HG02852 (cell line): ENCODE data around the gene MPZL3.

Experiments
- ATAC-seq: cut with Tn5 transposase; IDR thresholded peaks from one replicate; pipeline ENCODE4 v1.9.1; 2021; ENCODE audit warnings: mild to moderate bottlenecking, moderate library complexity; ENCODE audit not compliant: unreplicated experiment

Gene MPZL3

DNA sequence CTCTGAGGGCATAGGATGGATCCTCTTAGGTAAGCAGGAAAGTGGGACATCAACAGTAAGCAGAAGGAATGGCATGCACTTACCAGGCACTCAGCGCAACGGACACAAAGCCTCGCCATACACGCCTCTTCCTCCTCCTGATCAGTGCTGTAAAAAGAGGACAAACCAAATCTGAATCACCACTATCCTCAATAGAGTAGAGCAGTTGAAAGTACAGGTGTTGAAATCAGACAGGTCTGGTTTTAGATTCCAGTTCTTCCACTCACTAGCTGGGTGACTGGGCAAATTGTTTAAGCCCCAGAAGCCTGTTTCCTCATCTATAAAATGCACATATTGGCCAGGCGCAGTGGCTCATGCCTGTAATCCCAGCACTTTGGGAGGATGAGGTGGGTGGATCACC, 18.8 kb downstream of the MPZL3 start:
- no peak for ATAC-seq

- ATAC-seq = no peak
Measured at GRCh38 chr11:118232659-118233058, 19.5 kb downstream of the MPZL3 start.

DNA sequence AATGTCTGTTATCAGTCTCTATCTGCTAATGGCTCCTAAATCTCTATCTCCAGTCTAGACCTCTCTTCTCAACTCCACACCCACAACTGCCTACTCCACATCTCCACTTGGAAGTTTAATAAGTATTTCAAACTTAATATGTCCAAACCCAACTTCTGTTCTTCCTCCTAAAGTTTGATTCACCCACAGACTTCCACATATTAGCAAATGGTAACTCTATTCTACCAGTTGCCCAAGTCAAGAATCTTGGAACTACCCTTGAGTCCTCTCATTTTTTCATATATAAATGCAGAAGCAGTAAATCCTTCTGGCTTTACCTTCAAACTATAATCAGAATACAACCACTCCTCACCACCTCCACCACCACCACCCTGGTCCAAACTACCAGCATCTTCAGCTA, 20.7 kb downstream of the MPZL3 start:
- no peak for ATAC-seq

DNA sequence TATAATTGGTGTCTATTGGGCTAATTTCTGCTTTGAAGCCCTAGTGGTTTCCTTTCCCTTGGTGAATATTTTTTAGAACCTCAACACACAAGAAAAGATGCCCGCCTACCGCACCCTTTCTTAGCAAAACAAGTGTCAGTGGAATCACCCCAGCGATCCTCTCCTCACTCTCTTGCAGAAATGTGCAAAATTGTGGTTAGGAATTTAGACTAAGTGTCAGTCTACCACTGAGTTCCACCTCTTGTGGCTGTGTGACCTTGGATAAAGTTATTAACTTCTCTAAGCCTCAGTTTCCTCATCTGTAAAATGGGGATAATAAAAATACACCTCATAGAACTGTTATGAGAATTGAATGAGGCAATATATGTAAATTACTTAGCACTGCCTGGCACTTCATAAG, 22.1 kb downstream of the MPZL3 start:
- no peak for ATAC-seq

DNA sequence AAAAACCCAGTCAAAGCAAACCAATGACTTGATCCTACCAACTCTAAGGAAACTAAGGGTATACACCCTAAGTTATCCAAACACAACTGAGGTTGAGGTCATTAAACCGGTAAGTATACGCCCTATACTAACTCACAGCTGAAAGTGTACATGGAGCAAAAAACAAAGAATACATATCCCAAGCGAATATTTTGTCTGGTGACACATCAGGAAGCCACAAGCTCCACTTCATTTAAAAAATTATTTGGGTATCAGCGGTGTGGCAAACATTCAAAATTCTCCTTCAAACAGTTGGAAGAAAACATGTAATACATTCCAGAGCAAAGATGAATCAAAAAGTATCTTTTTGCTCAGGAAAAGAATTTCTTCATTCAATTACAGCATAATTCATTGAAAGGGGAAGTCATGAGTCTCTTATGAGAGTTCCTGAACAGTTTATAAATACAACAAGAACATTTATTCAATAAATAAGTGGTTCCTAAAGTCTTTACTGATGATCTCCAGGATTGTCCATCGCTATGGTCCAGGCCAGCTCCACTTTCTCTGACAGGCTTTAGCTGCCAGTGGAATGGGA, 22.8 kb downstream of the MPZL3 start:
- no peak for ATAC-seq

- ATAC-seq = peak; percentile 56
Measured at GRCh38 chr11:118227865-118228785, 24.0 kb downstream of the MPZL3 start.

DNA sequence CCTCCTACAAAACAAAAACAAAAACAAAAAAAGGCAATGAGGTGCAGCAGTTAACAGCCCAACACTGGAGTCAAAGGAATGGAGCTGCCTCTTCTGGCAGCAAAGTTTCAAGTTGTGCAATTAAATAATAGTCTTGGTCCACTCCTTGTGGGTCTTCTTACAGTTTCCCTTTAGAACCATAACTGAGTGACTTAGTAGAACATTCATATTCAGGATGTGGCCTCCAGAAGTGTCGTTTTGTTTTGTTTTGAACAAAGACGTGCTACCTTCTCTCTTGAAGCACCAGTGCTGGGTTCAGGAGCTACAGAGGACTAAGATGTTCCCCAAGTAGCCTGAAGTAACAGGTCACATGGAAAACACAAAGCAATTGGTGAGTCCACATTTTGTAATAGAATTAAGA, 25.4 kb downstream of the MPZL3 start:
- ATAC-seq = no peak

- ATAC-seq = no peak
Measured at GRCh38 chr11:118226296-118226695, 25.9 kb downstream of the MPZL3 start.

GRCh38 chr11:118224511-118225188, 27.5 kb downstream of the MPZL3 start, which contains the start of gene JAML:
JAML (minus strand) TSS chr11:118225011; CDS start chr11:118214866, 10,145 bp downstream.
- ATAC-seq = peak; percentile 45

GRCh38 chr11:118223992-118224391, 28.2 kb downstream of the MPZL3 start:
- ATAC-seq = no peak

DNA sequence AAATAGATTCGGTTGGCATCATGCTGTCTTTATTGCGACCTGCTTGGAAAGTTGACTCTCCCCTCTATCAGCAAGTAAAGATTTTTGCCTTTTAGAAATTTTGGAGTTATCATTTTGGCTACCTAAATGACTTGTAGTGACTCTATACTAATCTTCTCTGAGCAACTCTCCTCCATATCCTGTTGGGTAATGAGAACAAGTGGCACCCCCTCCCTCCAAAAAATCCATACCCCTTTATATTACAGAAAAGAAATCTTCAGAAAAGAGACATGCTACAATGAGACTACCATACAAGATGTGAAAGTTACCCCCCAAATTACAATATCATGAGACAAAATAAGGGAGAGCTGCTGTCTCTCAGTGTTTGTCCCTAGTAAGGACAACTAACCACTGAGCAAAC, 28.6 kb downstream of the MPZL3 start:
- ATAC-seq = no peak

DNA sequence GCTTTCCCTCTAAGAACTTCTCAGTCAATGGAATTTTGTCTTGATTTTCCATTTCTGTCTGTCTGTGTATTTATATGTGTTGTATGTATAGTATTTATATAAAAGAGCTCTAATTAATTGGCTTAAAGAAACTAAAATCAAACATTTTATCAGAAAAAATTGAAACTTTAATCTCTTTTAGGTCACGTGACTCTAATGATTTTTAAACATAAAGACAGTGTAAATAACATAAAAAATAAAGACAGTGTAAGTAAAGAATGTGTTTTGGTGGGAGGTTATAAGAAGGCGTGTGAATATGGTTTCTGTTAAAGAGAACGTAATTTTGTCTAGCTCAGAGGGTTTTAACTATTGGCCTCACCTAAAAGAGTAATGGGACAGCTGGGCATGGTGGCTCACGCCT, 29.7 kb downstream of the MPZL3 start:
- no peak for ATAC-seq

GRCh38 chr11:118221419-118221818, 30.7 kb downstream of the MPZL3 start:
- ATAC-seq = no peak

DNA sequence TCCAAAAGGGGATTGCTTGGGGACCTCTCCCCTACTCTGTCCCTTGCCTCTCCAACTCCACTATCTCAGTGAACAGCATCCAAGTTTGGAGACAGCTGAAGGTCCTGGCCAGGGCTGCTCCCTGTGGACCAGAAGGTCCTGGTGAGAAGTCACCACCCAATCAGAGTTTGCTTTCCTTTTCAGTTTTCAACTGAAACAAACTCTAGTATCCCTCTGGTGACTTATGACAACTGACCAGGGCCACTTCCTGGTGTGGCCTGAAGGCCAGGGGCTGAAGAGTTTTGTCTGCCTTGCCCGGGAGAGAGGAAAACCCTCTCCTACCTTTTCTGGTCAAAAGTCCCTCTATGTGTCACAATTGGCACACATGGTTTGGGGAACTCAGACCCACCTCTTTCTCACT, 32.4 kb downstream of the MPZL3 start:
- ATAC-seq = no peak

- no peak for ATAC-seq
Measured at GRCh38 chr11:118219244-118219643, 32.9 kb downstream of the MPZL3 start.

DNA sequence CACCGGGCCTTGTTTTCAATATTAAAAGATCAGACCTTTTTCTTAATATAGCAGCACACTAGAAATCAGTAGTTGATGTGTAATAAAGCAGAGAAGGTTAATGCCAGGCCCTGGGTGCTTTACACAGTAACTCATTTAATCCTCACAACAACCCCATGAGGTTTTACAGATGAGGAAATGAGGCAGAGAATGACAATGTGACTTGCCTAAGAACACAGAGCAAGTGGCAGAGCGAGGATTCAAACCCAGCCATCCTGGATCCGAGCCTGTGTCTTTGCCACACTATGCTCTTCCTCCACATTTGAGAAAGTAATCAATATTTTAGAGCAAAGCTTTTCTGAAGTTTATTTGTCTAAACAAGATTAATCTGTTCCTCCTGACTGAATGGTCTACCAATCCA, 34.6 kb downstream of the MPZL3 start:
- ATAC-seq = no peak

DNA sequence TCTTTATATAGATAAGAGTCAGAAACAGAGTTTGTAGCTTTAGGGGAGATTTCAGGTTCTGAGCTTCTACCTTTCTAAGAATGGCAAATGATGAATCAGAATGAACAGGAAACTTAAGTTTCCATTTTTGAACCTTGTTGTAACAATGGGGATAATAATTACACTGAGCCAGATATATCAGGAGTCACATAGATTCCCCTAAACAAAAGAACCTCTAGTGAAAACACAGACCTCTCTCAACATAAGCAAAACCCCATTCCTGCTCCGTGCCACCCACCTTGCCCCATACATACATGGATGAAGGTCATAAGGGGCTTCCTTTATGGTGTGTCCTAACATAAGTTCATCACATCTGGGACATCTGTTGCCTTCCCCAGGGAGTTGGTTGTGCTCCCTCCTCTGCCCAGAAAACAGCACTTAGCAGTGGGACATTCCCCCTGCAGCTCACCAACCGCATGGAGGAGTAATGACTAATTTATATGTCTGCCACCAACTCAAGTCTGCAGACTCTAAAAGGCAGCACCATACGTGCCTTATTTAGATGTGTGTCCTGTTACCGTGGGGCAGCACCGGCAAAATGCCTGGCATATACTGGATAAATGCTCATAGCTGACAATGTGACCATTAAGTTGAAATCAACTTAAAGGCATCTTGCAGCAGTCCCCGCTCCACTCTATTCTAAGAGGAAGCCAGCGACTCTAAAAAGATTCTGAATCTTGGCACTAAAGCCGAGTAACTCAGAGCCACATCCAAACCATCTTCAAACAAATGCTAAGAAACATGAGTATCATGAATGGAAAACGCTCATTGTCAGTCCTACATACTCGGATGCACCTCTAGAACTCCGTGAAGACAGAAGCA, 35.3 kb downstream of the MPZL3 start:
- peak; percentile 47 for ATAC-seq

GRCh38 chr11:118215765-118216164, 36.4 kb downstream of the MPZL3 start:
- ATAC-seq = no peak

DNA sequence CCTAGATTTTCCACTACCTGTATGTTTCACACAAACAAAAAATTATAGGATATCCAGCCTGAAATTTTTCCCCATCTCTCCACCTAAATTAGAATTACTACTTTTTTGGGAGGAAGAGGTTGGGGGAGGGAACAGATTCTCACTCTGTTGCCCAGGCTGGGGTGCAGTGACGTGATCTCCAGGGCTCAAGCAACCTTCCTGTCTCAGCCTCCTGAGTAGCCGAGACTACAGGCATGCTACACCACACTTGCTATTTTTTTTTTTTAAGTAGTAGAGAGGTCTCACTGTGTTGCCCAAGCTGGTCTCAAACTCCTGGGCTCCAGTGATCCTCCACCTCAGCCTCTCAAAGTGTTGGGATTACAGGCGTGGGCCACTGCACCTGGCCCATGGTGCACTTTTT, 36.9 kb downstream of the MPZL3 start:
- no peak for ATAC-seq

GRCh38 chr11:118214210-118214914, 37.8 kb downstream of the MPZL3 start:
- no peak for ATAC-seq
